GM19240 (cell line): ENCODE data around the gene PARP1.
"Not testable (repeated sequence)": the region's sequence is repeated elsewhere in the genome, so short reads cannot be mapped to it uniquely, and the experiment has no call there.

Experiments
- DNase-seq: peaks from one replicate; pipeline ENCODE4 v3.0.0; 2011; ENCODE audit warnings: low spot score; ENCODE audit not compliant: insufficient read length

PARP1 gene

GRCh38 chr1:226355016-226355415 lies 52.9 kb downstream of the PARP1 start:
- DNase-seq: no peak

- DNase-seq: no peak
These were observed 54.0 kb downstream of the PARP1 start for GRCh38 chr1:226353698-226354525.

GRCh38 chr1:226351709-226352108 lies 56.2 kb downstream of the PARP1 start:
- no peak for DNase-seq

- no peak for DNase-seq
These were observed 57.4 kb downstream of the PARP1 start for GRCh38 chr1:226350519-226350865.

- DNase-seq: no peak
These were observed 57.9 kb downstream of the PARP1 start for GRCh38 chr1:226349801-226350518.

GRCh38 chr1:226349081-226349480 lies 58.8 kb downstream of the PARP1 start:
- DNase-seq: no peak

GRCh38 chr1:226344441-226345259 lies 63.2 kb downstream of the PARP1 start:
- DNase-seq: no peak

GRCh38 chr1:226342656-226343055 lies 65.2 kb downstream of the PARP1 start:
- DNase-seq: no peak

GRCh38 chr1:226340111-226340510 lies 67.8 kb downstream of the PARP1 start:
- not testable (repeated sequence) for DNase-seq

- no peak for DNase-seq
These were observed 70.5 kb downstream of the PARP1 start for GRCh38 chr1:226337276-226337875.

GRCh38 chr1:226335661-226336060 lies 72.2 kb downstream of the PARP1 start:
- DNase-seq: no peak

GRCh38 chr1:226332947-226333346 lies 74.9 kb downstream of the PARP1 start:
- DNase-seq: no peak

GRCh38 chr1:226329237-226329636 lies 78.7 kb downstream of the PARP1 start:
- no peak for DNase-seq

GRCh38 chr1:226327761-226328162 lies 80.1 kb downstream of the PARP1 start:
- DNase-seq: no peak

- DNase-seq: no peak
These were observed 82.7 kb downstream of the PARP1 start for GRCh38 chr1:226325178-226325577.

GRCh38 chr1:226324479-226324878 lies 83.4 kb downstream of the PARP1 start:
- no peak for DNase-seq

GRCh38 chr1:226322986-226323385 lies 84.9 kb downstream of the PARP1 start:
- no peak for DNase-seq

- DNase-seq: no peak
These were observed 87.0 kb downstream of the PARP1 start for GRCh38 chr1:226320930-226321329.

GRCh38 chr1:226318471-226318870 lies 89.4 kb downstream of the PARP1 start:
- DNase-seq: no peak

GRCh38 chr1:226314055-226314454 lies 93.8 kb downstream of the PARP1 start:
- no peak for DNase-seq

GRCh38 chr1:226312065-226312464 lies 95.8 kb downstream of the PARP1 start:
- no peak for DNase-seq

GRCh38 chr1:226311376-226311775 lies 96.5 kb downstream of the PARP1 start:
- no peak for DNase-seq
